COR-L47 (cell line): ENCODE data around the gene GPRIN3.

Experiments used
- DNase-seq: peaks from one replicate; lab custom pipeline; 2025; lab: John Stamatoyannopoulos, UW

Gene GPRIN3

DNA sequence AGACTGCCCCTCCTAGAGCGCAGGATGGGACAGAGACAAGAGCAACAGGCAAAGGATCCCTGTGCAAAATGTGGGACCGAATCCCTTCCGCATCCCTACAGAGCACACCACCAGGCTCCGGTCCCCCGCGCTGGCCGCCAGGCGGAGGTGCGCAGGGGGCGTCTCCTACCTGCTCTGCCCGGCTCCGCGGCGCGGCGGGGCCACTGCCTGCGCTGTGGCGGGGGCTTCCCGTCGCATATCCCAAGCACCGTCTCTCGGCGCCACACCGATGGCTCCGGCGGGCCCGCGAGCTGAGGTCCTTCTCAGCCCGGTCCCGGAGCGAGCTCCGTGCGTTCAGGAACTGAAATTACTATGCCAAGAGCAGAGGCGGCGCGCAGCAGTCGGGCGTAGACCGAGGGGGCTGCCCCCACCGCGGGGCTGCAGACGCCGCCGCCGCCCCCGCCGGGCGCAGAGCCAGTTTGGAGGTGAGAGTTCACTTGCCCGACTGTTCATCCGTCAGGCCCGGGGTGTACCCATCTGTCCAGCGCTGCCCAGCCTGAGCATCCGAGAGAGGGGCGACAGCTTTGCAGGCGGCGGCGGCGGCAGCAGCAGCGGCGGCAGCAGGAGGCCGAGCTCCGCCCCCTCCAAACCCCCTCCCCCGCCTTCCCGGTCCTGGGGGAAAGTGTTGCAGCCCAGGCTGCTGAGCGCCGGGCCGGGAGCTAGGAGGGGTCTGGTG lies at the start of gene GPRIN3:
Gene GPRIN3, minus strand, starts transcription at position 355 of the 715 bp plus-strand sequence. CDS start 57,690 bp downstream, outside the sequence.
- peak; percentile 44 for DNase-seq

DNA sequence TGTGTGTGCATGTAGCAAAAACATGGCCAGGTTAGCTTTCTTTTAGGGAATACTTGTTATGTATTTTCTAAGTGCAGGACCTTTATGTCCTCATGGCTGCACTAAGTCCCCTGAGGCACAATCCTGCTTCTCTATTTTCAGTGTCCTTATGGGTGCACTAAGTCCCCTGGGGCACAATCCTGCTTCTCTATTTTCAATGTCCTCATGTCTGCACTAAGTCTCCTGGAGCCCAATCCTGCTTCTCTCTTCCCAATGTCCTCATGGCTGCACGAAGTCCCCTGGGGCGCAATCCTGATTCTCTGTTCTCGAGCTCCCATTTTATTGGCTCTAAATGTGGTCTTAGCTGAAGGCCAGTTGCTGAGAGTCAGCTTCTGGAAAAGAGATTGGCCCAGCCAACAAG lies 49.7 kb upstream of the GPRIN3 start:
- DNase-seq: no peak

DNA sequence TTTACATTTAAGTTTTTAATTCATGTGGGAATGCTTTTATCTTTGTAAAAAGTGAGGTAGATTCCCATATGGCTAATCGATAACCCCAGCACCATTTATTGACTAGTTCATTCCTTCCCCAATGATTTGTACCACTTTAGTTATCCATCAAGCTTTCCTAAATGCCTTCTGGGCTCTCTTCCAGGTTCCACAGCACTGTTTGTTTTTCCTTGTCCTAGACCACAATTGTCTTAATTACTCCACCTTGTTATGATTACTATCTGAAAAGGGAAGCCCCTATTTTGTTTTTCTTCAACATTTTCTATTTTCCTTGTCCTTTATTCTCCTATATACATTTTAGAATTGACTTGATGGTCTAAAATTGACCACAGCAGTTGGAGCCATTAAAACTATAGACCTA lies 48.5 kb upstream of the GPRIN3 start:
- DNase-seq: peak; percentile 80

DNA sequence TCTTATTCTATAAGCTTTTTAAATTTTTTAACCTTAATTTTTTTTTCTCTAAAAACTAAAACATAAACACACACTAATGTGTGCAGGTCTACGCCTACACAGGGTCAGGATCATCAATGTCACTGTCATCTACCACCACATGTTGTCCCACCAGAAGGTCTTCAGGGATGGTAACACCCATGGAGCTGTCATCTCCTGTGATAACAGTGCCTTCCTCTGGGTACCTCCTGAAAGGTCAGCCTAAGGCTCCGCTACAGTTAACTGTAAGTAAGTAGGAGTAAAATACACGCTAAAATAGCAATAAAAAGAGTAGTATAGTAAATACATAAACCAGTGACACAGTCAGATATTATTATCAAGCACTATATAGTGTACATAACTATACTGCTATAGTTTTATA lies 45.9 kb upstream of the GPRIN3 start:
- DNase-seq: no peak

DNA sequence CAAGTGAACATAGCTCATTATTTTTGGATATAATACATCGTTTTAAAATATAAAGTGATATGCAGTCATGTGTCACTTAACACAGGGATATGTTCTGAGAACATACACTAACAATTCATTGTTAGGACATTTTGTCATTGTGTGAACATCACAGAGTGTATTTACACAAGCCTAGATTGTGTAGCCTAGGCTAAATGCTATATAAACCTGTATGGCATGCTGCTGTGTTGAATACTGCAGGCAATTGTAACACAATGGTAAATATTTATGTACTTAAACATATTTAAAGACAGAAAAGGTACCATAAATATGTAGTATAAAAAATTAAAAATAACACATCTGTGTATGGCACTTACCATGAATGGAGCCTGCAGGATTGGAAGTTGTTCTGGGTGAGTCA lies 44.9 kb upstream of the GPRIN3 start:
- DNase-seq: no peak

DNA sequence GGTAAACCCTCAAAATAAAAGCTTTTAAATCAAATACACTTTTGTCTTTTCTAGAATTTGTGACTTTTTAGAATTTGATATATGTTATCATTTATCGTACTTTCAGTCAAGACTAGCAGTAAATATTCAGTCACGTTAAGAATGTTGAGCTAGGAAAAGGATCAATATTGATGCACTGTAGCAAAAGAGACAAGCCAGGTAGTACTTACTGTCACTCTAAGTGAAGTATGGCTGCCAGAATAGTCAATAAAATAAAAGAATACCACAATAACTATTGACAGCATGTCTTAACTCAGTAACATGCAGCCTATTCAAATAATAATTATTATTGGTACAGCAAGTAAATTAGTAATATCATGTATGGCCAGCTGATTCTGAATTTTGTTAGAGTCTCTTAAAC lies 43.6 kb upstream of the GPRIN3 start:
- no peak for DNase-seq

DNA sequence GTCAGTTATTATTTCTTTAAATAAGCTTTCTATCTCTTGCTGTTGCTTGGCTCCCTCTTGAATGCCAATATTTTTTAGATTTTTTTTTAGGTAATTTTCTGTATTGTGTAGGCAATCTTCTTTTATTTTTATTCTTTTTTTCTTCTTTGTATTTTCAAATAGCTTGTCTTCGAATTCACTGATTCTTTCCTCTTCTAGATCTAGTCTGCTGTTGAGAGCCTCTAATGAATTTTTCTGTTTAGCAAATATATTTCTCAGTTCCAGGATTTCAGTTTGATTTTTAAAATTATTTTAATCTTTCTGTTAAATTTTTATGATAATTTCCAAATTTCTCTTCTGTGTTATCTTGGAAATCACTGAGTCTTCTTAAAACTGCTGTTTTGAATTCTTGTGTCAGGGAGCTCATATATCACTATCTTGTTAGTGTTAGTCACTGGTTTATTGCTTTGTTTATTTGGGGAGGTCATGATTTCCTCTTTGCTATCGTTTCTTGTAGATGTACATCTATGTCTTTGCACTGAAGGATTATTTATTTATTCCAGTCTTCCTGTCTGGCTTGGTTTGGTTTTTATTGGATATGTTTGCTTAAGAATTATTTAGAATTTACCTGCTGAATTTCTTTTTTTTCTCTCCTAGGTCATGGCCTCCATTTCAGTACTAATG lies 39.9 kb upstream of the GPRIN3 start:
- no peak for DNase-seq

DNA sequence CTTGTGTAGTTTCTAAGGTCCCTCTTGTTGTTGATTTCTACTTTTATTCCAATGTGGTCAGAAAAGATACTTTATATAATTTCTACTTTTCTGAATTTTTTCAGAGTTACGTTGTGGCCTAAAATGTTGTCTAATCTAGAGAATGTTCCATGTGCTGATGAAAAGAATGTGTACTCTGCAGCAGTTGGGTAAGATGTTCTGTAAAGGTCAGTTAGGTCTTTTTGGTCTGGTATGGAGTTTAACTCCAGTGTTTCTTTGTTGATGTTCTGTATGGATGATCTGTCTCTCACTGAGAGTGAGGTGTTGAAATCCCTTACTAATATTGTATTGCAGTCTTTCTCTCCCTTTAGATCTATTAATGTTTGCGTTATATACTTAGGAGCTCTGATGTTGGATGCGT lies 37.0 kb upstream of the GPRIN3 start:
- DNase-seq: no peak

DNA sequence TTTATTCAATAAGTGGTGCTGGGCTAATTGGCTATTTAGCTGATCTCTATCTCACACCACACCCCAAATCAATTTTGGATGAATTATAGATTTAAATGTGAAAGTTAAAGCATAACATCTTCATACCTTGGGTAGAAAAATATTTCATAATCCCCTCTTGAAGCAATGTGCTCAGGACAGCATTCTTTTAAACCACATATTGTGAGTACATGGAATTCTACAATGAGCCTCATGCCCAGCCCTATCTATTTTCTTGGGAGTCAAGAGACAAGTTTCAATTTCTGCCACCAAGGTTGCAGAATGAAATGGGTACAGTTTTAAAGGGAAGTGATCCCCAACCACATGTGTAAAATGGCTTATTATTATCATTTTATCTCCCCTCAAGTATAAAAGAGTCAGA lies 30.6 kb upstream of the GPRIN3 start:
- DNase-seq: no peak

DNA sequence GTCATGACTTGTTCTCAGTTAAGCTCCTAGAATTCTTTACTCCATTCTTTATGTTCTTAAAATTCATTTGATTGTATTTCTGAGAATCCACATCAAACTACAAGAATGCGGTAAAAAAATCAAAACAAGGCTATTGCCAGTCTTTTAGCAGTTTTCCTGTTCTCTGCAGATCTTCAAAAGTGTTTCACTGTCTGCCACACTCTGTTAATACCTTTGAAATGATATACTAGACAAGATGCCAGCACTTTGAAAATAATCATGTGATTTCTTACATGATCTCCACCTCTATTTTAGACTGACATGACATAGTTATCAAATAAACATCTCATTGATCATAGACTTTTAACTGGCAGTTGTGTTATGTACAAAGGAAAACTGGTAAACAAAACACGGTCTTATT lies 30.1 kb upstream of the GPRIN3 start:
- no peak for DNase-seq

DNA sequence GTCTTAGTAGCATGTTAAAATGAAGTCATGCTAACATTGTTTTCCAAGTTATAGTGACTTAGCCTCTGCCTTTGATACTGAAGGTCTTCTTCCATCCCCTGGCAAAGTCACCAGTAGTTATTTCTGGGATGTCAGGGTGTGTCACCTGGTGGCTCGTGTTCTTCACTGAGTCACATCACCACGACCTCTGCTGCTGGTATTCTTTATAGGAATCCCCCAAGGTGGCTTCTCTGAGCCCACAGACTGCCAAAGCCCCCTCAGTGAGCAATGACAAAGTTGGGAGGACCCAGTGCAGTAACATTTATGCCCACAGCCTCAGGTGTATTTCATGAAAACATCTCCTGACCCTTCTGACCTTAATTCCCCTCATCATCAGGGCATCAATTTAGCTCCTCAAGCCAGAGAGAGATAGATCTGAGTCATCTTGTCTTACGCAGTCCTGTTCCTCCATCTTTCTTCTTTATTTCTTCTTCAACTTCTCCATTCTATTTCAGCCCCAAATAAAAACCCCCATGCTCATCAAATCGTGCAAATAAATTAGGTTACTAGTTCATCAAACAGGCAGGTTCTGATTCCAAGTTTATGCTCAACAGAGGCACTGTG lies 29.3 kb upstream of the GPRIN3 start:
- no peak for DNase-seq

DNA sequence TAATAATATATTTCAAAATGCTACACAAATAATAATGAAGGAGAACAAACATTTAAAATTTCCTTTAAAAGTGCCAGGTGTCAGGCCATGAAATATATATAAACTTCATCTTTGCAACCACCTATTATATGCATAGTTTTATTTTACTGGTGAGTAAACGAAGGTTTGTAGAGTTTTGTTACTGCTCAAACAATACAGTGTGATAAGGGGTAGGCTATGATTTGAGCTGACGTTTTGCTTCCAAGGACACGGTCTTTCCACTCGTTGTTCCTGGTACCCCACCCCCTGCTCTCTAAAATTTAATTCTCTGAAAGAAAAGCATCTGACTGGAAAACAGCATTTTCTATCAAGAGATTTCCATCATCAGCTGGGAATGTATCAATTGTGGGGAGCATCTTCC lies 27.2 kb upstream of the GPRIN3 start:
- no peak for DNase-seq

DNA sequence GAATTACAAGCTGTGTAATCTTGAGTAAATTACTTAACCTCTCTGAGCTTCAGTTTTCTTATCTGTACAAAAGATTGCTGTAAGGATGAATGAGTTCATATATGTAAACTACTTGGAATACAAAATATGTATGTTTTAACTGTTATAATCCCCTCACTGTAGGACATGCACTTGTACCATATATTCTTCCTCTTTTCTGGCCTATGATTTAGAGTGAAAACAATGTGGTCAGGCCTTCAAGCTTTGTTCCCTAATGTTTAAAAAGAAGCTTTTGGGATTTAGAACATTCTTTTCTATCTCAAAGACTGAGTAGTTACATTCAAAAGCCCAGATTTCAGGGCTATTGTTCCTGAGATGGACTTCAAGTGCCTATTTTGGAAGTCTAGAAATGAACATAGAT lies 26.7 kb upstream of the GPRIN3 start:
- DNase-seq: no peak

DNA sequence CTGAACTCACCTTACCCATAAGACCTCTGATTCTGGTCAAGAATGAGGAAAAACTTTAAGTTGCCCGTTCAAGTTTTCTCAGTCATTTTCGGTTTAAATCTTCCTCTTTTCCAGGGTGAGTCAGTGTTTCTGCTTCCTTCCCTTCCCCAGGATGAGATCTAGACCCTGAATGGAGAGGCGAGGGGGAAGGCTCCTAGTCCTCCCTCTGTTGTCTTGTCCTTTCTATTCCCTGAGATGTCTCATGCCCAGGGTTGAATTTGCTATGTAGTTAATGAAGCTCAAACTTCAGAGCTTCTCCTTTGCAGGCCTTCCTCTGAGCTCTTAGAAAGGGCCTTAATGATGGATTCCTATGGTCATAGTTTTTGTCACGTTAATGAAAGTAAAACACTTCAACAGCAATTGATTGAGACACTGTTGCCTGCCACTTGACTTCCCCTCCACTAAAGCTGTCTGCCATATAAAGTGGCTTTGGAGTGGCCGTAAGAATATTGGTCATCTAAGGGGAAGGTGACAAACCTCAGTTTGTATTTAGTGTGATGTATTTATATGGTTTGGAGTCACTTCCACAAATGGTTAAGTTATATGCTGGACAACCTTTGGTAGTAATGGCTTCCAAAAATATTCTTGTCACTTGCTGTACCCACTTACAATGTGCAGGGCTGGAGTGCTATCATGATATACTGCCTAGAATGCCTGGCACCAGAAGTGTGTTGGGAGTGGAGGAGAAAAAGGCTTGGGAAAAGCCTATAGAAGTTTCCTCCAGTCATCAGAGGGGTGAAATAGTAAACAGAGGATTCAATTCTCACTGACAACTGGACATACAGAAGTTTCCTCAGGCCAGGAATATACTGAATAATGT lies 24.3 kb upstream of the GPRIN3 start:
- DNase-seq: no peak

DNA sequence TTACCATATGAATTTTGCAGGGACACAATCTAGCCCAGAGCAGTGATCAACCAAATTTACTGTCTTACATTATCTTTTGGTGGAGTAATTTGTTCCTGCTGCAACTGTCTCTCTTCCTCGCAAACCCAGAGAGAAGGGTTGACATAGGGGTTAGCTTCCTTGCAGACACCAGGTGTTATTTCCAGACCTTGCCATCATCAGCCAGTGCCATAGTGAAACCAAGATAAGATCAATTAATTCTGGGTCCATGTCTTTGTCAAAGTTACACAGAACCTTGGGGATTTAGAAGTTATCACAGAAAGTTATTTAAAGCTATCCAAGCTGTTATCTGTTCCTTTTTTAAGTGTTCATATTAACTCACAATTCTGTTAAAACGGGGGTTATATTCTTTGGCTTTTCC lies 23.6 kb upstream of the GPRIN3 start:
- no peak for DNase-seq

DNA sequence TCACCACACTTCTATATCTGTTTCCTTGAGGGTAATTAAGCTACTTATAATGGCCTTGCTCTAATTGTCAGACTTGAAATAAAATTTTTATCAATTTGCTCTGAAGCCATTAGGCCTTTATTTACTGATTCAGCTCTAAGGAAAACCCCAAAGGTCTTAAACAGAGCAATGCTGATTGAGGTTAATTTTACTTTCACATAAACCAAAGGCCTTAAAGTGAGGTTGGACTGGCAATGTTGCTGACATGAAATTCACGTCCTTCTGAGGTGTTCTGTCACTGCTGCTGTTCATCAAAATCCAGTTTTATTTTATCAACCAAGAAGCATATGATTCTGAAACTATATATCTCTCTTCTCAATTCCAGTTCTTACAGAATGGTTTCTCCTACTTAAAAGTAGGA lies 21.7 kb upstream of the GPRIN3 start:
- DNase-seq: no peak

DNA sequence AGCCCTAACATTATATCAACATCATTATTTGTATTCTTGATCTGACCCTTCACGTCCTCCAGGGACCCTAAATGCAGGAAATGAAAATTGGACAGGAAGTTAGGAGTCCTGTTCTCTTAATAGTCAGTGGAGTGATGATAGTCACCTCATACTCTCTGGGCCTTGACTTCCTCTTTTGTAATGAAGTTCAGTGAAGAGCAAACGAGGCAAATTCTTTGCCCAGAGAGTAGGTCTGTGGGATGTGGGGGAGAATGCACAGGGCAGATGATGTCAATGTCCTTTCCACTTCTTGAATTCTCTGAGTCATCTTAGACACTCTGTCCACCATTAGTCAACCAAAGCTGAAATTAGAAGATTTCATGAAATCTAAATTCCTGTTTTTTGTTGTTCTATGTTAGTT lies 17.1 kb upstream of the GPRIN3 start:
- no peak for DNase-seq

DNA sequence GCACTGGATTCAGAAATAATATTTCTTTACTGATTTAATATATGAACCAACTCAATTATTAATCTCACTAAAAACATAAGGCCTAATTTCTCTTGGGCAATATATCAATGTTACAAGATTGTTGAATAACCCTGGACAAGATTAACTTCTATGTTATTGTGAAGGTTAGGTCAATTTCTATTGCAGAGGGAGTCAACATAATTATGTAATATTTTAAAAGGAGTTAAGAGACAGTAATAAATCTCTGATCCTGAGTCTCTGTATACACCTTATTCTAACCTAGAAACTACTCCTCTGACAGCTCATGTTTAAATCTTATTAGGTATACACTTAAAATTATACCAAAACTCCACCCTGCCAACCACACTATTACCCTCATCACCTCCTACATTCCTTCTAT lies 15.1 kb upstream of the GPRIN3 start:
- no peak for DNase-seq

DNA sequence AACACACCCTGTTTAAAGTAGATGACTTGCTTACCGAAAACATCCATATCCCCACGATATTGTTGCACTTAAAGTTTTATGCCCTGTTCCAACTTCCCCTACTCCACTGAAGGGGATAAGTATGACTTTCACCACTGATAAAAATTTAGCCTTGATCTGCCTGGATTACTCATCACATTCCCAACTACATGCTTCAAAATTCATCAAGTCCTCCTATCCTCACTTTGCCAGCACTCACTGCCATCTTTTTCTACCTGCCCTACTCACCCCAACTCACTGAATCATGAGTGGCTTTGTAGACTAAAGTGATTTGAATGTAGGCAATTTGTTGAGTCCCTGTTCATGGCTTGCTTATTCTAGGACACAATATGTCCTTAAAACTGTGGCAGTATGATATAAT lies 12.2 kb upstream of the GPRIN3 start:
- DNase-seq: no peak

DNA sequence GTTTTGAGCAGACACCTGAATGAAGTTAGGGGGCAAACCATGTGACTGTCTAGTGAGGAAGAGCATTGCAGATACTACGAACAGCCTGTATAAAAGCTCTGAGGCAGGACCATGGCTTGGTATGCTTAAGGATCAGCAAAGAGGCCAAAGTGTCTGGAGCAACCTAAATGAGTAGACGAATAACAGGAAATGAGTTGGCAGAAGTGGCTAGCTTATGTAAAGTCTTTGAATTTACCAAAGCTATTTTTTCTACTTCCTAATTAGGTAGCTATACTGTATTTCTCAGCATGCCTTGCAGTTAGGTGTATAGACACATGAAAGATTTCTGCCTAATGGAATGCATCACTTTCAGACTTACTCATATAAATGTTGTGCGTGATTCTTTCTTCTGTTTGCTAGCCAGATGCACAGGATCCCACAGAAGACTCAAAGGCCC lies 9.3 kb upstream of the GPRIN3 start:
- no peak for DNase-seq

DNA sequence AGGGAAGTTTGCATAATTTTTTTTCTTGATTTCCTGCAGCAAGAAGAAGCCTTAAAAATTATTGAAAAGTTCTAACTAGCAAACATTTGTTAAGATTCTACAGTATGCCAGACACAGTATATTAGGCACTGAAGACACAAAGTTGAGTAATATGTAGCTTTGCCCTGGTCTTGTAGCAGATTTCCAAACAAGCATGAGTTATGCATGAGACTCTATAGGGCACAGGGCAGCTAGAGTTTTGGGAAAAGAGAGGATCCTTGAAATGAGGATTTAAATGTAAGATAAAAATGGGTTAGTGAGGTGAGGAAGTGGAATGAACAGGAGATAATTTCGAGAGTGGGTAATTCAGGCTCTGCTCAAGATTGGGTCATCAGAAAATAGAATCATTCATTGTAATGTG lies 8.6 kb upstream of the GPRIN3 start:
- DNase-seq: no peak

DNA sequence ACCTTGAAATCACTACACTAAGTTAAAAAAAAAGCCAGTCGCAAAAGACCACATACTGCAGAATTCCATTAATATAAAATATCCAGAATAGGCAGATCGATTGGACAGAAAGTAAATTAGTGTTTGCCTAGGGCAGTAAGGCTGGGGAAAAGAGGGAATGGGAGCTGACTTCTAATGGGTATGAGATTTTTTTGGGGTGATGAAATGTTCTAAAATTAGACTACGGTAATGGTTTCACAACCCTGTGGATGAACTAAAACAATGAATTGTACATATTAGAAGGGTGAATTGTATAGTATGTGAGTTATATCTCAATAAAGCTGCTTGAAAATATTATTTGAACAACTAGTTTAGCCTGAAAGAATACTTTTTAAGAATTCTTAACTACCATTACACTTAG lies 6.7 kb upstream of the GPRIN3 start:
- no peak for DNase-seq

DNA sequence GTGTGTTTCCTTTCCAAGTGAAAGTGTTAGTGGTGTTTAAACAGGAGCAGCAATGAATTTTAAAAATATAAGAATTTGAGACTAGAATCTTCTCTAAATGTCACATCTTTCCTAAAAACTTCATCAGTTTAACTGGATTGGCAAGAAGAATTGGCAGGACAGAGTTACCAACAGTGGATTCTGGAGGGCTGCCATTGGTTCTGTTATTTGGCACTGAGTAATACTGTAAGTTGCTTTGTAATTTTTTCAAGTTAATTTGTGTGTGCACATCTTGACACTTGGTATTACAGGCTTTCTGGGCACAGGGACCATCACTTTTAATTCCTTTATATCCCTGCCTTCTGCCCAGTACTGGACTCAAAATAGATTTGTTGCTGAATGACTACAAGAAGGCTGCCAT lies 4.5 kb upstream of the GPRIN3 start:
- no peak for DNase-seq
